ENCODE data around the gene ST6GALNAC6. TPM values are rescaled to one million over a fixed set of nuclear protein-coding genes. Genes with fewer than 3 reads are reported as not detected.

The ST6GALNAC6 gene
- total and polyA plus RNA-seq, 12 donors: 32.8 to 52.0 (median 42.5) TPM

- Histone ChIP-seq H3K36me3 (peaks cover 0 to 10% (median 0%) of the 10 kb centered on the region in 9 donors), H3K4me3 (no peak overlapping the region), H3K4me1 (peaks cover 28 to 52% (median 37%) of the 10 kb centered on the region in 9 donors), H3K27me3 (peaks cover 0 to 22% (median 0%) of the 10 kb centered on the region in 7 donors), H3K9me3 (no peaks in the 10 kb centered on the region), H3K27ac (no peak overlapping the region)
- intact Hi-C loops (cut with DNase I): no loop called here
- TF ChIP-seq CTCF (IDR thresholded peaks at IDR 0.05): no peak
- DNase-seq (peak in 1 of 2 donors; percentile 2), ATAC-seq (no peak)
- WGBS, 2 donors: 94 to 95% methylated on average over 4 of the region's 4 CpGs
Observed at GRCh38 chr9:127934248-127934647, 34.8 kb upstream of the ST6GALNAC6 start.

- no peak for DNase-seq
- Histone ChIP-seq H3K27ac (peak overlapping the region in 1 of 10 donors; percentile 40), H3K36me3 (peaks cover 0 to 10% (median 0%) of the 10 kb centered on the region in 9 donors), H3K9me3 (no peaks in the 10 kb centered on the region), H3K27me3 (peaks cover 6 to 52% (median 24%) of the 10 kb centered on the region in 7 donors), H3K4me1 (peaks cover 22 to 48% (median 37%) of the 10 kb centered on the region in 9 donors), H3K4me3 (peak overlapping the region; percentile 24 to 63 (median 60))
- 16 to 21% methylated on average over 18 of the region's 18 CpGs for WGBS, 2 donors
- TF ChIP-seq CTCF (IDR thresholded peaks at IDR 0.05): no peak
- ATAC-seq: peak in 3 of 8 donors; percentile 2 to 7 (median 2)
- intact Hi-C loops (cut with DNase I): no loop called here
Observed at GRCh38 chr9:127931092-127931881, 31.9 kb upstream of the ST6GALNAC6 start.

- Histone ChIP-seq H3K36me3 (peaks cover 0 to 8% (median 0%) of the 10 kb centered on the region in 9 donors), H3K4me3 (peak within 1 kb of the TSS; percentile 24 to 63 (median 60)), H3K9me3 (no peaks in the 10 kb centered on the region), H3K27me3 (peaks cover 6 to 59% (median 33%) of the 10 kb centered on the region in 7 donors), H3K4me1 (peaks cover 19 to 39% (median 31%) of the 10 kb centered on the region in 9 donors), H3K27ac (peak within 1 kb of the TSS in 1 of 10 donors; percentile 40)
- TF ChIP-seq CTCF (IDR thresholded peaks at IDR 0.05): peak in 2 of 9 donors; percentile 4 to 6
- ATAC-seq (peak; percentile 76 to 94 (median 88)), DNase-seq (peak; percentile 84 to 86)
- intact Hi-C loops (cut with DNase I): no loop called here
- WGBS, 2 donors: 2% methylated on average over 70 of the region's 70 CpGs
Observed at GRCh38 chr9:127930231-127931091, 31.1 kb upstream of the ST6GALNAC6 start, which contains the start of gene PIP5KL1. Gene PIP5KL1, minus strand, starts transcription at chr9:127930777. Its CDS starts 25 bp downstream, at chr9:127930752.

GRCh38 chr9:127929625-127929979 lies 30.2 kb upstream of the ST6GALNAC6 start:
- intact Hi-C loops (cut with DNase I): loop anchor here in 5 of 10 donors (5.0 to 10.0 kb wide), 3 partner anchors 425 to 715 kb away; no protein-coding TSS in a partner anchor
- H3K4me3 ChIP-seq: no peak overlapping the region
- H3K36me3 ChIP-seq: no peaks in the 10 kb centered on the region
- peaks cover 6 to 67% (median 39%) of the 10 kb centered on the region in 7 donors for H3K27me3 ChIP-seq
- no peak for DNase-seq
- peaks cover 19 to 38% (median 31%) of the 10 kb centered on the region in 9 donors for H3K4me1 ChIP-seq
- H3K9me3 ChIP-seq: no peaks in the 10 kb centered on the region
- H3K27ac ChIP-seq: no peak overlapping the region
- ATAC-seq: no peak
- TF ChIP-seq CTCF (IDR thresholded peaks at IDR 0.05): no peak
- 71 to 73% methylated on average over 10 of the region's 10 CpGs for WGBS, 2 donors
